A549 (cell line): ENCODE measurements around the gene SLC6A19.

Source experiments
- EP300 ChIP-seq, 2 experiments: fragments of >200 bp; sonication (Bioruptor Twin); formaldehyde crosslinking; IDR thresholded peaks; 2 replicates in 1 of 2; 3 replicates in 1 of 2; pipeline ENCODE4 v1.6.1; 2016 to 2017
- ESRRA ChIP-seq: fragments of 150-350 bp; IDR thresholded peaks from 2 replicates; pipeline ENCODE4 v1.6.1; 2014; ENCODE audit warnings: mild to moderate bottlenecking, low read length, borderline replicate concordance
- GATA3 ChIP-seq: IDR thresholded peaks from 2 replicates; pipeline ENCODE4 v1.6.1; 2012; ENCODE audit warnings: borderline replicate concordance
- HDAC2 ChIP-seq: fragments of 200-600 bp; sonication (generic); IDR thresholded peaks from 2 replicates; pipeline ENCODE4 v1.6.1; 2016
- RAD21 ChIP-seq, 2 experiments: fragments of >200 bp in 1 of 2; sonication (Bioruptor Twin) in 1 of 2; formaldehyde crosslinking in 1 of 2; IDR thresholded peaks in 1 of 2; conservative IDR thresholded peaks in 1 of 2; 2 replicates in 1 of 2; 3 replicates in 1 of 2; pipeline ENCODE4 v1.6.1; 2012 to 2018; ENCODE audit warnings: inconsistent platforms in 1 of 2
- RCOR1 ChIP-seq: fragments of 150-350 bp; IDR thresholded peaks from 2 replicates; pipeline ENCODE4 v1.6.1; 2014; ENCODE audit warnings: antibody characterized with exemption, low read length, low read depth
- RFX5 ChIP-seq: fragments of 450-650 bp; IDR thresholded peaks from 2 replicates; pipeline ENCODE4 v1.7.1; 2014; ENCODE audit warnings: antibody characterized with exemption, mild to moderate bottlenecking, moderate library complexity
- TF ChIP-seq, protein P1 (sequence below): IDR thresholded peaks from 2 replicates; pipeline ENCODE4 v1.6.1; 2012
- TF ChIP-seq, protein P2 (sequence below): IDR thresholded peaks from 2 replicates; pipeline ENCODE4 v1.6.1; 2012; ENCODE audit warnings: low read depth, borderline replicate concordance
- TF ChIP-seq, protein P3 (sequence below): fragments of 200-600 bp; sonication (generic); IDR thresholded peaks from 2 replicates; pipeline ENCODE4 v1.6.1; 2016; ENCODE audit warnings: antibody characterized with exemption, mild to moderate bottlenecking, moderate library complexity
- TF ChIP-seq, protein P4 (sequence below): fragments of >200 bp; sonication (Bioruptor Twin); formaldehyde crosslinking; IDR thresholded peaks from 3 replicates; pipeline ENCODE4 v1.5.1; 2016

DNA sequence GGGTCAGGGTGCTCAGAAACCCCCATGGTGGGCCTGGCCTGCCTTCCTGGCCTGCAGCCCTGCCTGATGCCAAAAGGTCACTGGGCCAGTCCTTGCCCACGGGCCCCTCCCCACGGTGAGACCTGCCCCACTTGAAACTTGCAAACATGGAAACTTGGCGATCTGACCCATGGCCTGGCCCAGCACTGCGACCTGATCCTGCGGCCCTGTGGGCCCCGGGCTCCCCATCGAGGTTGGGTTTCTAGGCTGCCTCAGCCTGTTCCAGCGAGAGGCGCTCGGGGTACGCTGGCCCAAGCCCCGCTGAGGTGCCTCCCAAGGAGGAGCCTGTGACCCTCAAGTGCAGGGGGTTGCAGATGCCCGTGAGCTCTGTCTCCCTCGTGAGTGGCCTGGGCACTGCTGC is 37.5 kb upstream of the SLC6A19 start:
- TF ChIP-seq, protein P1, sequence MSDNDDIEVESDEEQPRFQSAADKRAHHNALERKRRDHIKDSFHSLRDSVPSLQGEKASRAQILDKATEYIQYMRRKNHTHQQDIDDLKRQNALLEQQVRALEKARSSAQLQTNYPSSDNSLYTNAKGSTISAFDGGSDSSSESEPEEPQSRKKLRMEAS, result no peak
- TF ChIP-seq ESRRA (no peak), RFX5 (no peak), GATA3 (no peak), RCOR1 (no peak), RAD21 (conservative IDR thresholded peaks at IDR 0.05 in 1 of 2, IDR thresholded peaks at IDR 0.05 in 1 of 2) (no peak), EP300 (IDR thresholded peaks at IDR 0.05) (no peak), HDAC2 (no peak)
- TF ChIP-seq, protein P2, sequence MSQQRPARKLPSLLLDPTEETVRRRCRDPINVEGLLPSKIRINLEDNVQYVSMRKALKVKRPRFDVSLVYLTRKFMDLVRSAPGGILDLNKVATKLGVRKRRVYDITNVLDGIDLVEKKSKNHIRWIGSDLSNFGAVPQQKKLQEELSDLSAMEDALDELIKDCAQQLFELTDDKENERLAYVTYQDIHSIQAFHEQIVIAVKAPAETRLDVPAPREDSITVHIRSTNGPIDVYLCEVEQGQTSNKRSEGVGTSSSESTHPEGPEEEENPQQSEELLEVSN, result no peak
- TF ChIP-seq, protein P3, sequence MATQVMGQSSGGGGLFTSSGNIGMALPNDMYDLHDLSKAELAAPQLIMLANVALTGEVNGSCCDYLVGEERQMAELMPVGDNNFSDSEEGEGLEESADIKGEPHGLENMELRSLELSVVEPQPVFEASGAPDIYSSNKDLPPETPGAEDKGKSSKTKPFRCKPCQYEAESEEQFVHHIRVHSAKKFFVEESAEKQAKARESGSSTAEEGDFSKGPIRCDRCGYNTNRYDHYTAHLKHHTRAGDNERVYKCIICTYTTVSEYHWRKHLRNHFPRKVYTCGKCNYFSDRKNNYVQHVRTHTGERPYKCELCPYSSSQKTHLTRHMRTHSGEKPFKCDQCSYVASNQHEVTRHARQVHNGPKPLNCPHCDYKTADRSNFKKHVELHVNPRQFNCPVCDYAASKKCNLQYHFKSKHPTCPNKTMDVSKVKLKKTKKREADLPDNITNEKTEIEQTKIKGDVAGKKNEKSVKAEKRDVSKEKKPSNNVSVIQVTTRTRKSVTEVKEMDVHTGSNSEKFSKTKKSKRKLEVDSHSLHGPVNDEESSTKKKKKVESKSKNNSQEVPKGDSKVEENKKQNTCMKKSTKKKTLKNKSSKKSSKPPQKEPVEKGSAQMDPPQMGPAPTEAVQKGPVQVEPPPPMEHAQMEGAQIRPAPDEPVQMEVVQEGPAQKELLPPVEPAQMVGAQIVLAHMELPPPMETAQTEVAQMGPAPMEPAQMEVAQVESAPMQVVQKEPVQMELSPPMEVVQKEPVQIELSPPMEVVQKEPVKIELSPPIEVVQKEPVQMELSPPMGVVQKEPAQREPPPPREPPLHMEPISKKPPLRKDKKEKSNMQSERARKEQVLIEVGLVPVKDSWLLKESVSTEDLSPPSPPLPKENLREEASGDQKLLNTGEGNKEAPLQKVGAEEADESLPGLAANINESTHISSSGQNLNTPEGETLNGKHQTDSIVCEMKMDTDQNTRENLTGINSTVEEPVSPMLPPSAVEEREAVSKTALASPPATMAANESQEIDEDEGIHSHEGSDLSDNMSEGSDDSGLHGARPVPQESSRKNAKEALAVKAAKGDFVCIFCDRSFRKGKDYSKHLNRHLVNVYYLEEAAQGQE, result no peak
- TF ChIP-seq, protein P4, sequence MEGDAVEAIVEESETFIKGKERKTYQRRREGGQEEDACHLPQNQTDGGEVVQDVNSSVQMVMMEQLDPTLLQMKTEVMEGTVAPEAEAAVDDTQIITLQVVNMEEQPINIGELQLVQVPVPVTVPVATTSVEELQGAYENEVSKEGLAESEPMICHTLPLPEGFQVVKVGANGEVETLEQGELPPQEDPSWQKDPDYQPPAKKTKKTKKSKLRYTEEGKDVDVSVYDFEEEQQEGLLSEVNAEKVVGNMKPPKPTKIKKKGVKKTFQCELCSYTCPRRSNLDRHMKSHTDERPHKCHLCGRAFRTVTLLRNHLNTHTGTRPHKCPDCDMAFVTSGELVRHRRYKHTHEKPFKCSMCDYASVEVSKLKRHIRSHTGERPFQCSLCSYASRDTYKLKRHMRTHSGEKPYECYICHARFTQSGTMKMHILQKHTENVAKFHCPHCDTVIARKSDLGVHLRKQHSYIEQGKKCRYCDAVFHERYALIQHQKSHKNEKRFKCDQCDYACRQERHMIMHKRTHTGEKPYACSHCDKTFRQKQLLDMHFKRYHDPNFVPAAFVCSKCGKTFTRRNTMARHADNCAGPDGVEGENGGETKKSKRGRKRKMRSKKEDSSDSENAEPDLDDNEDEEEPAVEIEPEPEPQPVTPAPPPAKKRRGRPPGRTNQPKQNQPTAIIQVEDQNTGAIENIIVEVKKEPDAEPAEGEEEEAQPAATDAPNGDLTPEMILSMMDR, result no peak
